IPS-11a (cell line): Measurements from ENCODE around the gene ENOX1.

Experiments
- H3K4me3 ChIP-seq: one replicate; pipeline ENCODE4 v1.5.1; 2013; ENCODE audit warnings: low read depth, low read length, control low read depth

Gene ENOX1

DNA sequence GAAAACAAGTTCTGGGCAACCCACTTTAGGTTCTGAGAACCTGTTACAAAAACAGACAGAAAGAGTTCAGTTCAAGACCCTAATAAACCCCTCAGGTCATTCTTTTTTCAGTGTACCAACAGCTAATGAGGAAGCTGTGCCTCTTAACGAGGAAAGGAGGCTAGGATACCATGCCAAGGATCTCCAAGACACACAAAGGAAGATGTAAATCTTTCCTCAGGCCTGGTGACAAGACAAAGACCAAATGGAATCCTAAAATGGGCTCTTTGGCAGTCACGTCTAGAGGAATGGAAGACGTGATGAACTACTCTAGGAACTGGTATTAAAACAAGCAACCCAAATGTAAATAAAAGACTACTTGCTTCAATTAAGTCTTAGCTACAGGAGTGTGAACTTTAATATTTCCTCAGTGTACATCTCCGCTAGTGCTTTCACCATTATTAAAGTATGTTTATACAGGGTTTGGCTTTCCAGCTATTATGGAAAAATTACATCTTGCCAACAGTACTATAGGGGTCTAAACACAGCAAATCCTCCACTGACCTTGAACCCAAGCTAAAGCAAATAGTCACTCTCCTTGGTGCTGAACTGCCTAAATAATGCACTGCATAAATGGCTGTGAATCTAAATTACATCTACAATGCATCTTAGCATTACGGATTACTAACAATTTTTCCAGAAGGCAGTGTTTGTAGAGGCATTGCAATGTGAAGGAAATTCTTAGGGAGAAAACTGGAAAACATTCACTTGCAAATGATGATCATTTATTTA lies 42.3 kb downstream of the ENOX1 start:
- no peak overlapping the region for H3K4me3 ChIP-seq

DNA sequence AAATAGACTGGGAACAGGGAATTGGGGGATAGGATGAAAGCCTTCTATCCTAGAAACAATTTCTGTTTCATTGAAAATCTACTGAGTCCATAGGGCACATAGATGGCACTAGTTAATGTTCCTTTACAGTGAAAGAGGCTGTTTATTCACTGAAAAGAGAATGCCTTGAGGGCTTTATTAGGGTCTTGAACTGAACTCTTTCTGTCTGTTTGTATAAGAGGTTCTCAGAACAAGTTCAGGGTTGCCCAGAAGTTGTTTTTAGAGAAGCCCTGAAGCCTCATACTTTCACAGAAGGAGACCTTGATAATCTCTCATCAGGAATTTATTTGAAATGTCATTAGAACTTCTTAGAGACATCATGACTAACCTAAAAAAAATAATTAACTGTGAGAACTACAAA lies 43.9 kb downstream of the ENOX1 start:
- H3K4me3 ChIP-seq, result no peak overlapping the region

- H3K4me3 ChIP-seq, result no peak overlapping the region
These were observed 49.3 kb downstream of the ENOX1 start for GRCh38 chr13:43737392-43737923.

DNA sequence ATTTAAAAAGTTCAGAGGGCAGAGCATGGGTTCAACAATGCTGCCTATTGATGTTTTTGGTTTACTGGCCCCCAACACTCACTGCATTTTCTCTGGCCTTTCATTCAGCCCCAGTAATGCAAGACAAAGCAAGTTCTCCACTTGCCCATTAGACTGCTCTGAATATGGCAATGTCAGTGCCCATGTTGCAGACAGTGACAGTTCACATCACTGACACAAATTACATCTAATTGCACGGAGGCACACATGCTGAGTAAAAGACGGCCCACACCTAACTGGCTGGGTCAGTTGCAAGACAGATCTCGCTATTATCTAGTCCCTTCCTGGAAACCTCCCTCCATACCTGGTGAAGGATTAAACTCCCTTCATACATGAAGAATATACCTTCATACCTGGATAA lies 54.0 kb downstream of the ENOX1 start:
- H3K4me3 ChIP-seq, result no peak overlapping the region

DNA sequence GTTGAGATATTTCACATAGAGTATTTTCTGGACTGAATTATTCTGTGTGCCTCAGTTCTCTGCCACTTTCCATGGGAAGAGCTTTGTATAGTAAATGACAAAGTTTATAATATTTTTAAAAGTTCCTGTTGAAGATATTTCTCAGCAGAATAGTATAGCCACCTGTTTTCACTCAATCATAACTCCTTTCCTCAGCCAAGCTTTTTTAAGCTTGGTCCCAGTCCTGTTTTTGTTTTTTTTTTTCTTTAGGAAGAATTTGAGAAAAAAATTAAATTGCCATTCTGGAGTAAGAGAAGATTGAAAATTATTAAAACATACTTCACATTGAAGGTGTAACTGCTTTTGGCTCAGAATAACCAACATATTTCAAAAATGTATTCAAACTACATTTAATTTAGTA lies 55.5 kb downstream of the ENOX1 start:
- no peak overlapping the region for H3K4me3 ChIP-seq

DNA sequence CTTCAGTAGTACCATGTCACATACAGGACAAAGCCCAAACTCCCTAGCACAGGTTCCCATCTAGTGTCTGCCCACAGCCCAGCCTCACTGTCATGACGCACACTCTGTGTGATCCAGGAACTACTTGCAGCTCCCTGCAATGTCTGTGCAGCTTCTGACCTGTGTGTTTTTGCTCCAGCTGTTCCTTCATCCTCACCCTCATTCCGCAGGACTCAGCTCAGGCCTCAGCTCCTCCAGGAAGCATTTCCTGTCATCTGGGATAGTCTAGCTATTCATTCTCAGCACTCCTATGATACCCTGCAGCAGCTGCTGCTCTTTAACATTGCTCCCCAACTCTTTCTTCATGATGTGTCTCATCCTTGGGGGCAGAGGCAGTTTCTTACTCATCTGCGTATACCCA lies 56.1 kb downstream of the ENOX1 start:
- H3K4me3 ChIP-seq, result no peak overlapping the region

GRCh38 chr13:43728421-43728820 lies 58.4 kb downstream of the ENOX1 start:
- H3K4me3 ChIP-seq, result no peak overlapping the region

GRCh38 chr13:43727856-43728255 lies 58.9 kb downstream of the ENOX1 start:
- no peak overlapping the region for H3K4me3 ChIP-seq

DNA sequence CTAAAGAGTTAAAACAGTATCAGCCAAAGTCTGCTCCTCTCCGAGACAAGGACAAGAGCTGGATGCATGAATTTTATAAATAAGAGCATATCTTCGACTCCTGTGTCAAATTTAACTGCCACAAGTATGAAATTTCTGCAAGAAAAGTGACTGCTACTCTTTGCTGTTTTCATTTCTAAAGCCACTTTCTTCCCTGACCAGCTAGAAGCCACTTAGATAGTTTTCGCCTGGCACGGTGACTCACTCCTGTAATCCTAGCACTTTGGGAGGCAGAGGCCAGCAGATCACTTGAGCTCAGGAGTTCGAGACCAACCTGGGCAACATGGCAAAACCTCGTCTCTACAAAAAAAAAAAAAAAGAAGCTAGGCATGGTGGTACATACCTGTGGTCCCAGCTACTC lies 61.3 kb downstream of the ENOX1 start:
- no peak overlapping the region for H3K4me3 ChIP-seq

DNA sequence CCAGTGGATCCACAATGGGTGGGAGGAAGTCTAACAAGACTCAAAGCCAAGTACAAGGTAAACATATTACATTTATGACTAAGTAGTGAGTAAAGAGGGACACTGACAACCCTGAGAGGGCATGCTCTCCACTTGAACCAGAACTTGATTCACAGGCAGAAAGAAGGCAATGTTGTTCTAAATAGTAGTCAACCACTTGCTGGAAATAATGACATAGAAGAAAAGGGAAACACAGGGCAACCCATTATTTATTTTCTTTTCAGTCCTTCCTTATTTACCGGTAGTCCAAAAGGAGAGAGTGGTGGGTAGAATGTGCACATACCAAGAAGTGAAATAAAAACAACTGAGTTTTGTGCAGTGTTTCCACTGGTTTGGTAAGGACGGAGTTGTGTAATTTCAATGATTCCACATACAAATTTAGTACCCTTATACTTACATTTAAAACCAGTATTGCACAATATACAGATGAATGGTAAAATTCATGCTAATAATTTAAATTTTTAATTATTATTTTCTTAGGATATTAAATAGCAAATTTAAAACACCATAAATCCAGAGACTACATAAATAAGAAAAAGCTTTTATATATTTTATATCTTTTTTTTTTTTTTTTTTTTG lies 65.9 kb downstream of the ENOX1 start:
- no peak overlapping the region for H3K4me3 ChIP-seq

GRCh38 chr13:43698758-43699157 lies 88.0 kb downstream of the ENOX1 start:
- H3K4me3 ChIP-seq, result no peak overlapping the region

GRCh38 chr13:43698009-43698408 lies 88.8 kb downstream of the ENOX1 start:
- H3K4me3 ChIP-seq, result no peak overlapping the region

DNA sequence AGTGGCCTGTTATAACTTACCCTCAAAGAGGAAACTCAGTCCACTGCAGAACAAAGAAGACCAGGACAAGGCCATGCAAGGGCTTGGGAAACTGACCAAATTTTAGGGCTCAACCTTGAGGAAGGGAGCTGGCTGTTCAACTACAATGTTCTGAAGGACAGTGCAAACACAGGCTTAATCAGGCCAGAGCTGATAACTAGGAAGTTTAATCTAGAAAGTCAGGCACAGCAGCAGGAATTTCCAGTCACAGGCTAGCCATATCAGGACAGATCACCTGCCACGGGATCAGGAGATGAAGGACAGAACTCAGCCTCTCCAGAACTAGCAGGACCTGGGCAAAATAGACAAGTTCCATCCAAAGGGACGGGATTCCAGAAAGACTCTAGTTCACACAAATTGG lies 89.4 kb downstream of the ENOX1 start:
- H3K4me3 ChIP-seq, result no peak overlapping the region

DNA sequence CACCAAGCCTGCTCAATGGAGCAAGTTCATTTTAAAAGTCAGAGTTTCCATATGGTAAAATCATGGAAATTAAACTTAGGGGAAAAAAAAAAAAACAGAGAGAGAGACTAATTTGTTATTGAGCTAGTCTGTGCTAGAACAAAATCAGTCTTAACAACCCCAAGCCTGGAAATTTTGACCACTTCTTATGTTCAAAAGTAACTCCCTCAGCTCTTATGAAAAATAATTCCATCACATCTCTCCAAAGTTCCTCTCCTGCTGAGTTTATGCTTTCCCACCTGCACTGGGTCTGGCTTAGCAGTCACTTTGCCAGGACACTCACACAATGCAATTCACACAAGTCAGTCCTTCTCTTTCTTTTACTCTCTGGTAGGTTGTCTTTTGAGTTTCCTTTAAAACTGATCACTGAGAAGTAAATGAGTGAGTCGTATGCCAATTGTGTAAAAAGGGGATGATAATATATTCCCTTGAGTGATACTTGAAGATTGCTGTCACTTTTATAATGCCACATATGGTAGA lies 92.6 kb downstream of the ENOX1 start:
- H3K4me3 ChIP-seq, result no peak overlapping the region

GRCh38 chr13:43693639-43694038 lies 93.1 kb downstream of the ENOX1 start:
- H3K4me3 ChIP-seq, result no peak overlapping the region

DNA sequence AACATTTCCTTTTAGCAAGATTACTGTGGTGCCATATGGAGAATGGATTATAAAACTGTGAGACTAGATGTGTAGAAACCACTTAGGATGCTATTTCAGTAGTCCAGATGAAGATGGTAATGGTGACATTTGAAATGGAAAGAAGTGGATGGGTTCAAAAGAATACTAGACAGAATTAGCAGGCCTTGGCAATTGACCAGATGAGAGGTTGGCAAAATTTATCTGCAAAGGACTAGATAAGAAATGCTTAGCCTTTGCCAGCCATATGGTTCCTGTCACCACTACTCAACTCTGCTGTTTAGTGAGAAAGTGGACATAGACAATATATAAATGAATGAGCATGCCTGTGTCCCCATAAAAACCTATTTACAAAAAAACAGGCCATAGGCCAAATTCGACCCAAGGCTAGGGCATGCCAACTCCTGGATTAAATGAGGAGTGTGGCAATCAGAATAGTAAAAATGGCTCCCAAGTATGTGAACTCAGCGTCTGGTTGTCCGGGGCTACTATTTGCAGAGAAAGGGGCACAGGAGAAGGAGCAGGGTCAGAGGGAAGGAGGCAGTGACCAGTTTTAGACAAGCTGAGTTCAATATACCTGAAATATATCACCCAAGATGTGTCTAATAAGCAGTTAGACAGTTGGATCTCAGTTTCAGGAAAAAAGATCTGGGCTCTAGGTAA lies 98.4 kb downstream of the ENOX1 start:
- no peak overlapping the region for H3K4me3 ChIP-seq

DNA sequence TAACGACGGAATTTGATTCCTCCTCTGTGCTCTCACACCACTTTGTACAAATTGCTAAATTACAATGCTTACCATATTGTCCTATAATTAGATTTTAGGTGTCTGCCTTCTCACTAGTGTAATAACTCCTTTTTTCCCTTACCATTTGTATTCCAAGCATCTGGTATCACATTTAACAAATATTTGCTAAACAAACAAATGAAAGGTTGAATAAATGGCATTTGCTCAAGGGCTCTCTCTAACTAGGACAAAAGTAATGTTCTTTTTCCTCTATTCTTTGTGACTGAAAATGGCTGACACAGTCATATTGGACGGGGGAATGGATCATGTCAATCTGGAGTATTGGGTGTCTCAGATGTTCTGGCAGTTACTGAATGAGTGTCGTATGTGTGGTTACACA lies 99.7 kb downstream of the ENOX1 start:
- H3K4me3 ChIP-seq, result no peak overlapping the region

GRCh38 chr13:43686557-43686956 lies 100.2 kb downstream of the ENOX1 start:
- H3K4me3 ChIP-seq, result no peak overlapping the region

GRCh38 chr13:43684963-43685725 lies 101.6 kb downstream of the ENOX1 start:
- H3K4me3 ChIP-seq, result no peak overlapping the region

GRCh38 chr13:43682701-43683100 lies 104.1 kb downstream of the ENOX1 start:
- H3K4me3 ChIP-seq, result no peak overlapping the region

GRCh38 chr13:43676320-43676719 lies 110.5 kb downstream of the ENOX1 start:
- H3K4me3 ChIP-seq, result no peak overlapping the region
